ENCODE measurements around the gene SLC50A1. TPM values are rescaled to one million over a fixed set of nuclear protein-coding genes. Genes with fewer than 3 reads are reported as not detected.

Gene SLC50A1
- total RNA-seq, 1 experiment from 2014 or later = 67.6 TPM

- intact Hi-C loops (cut with micrococcal nuclease; ENCODE audit: unreplicated experiment) = no loop called here
- TF ChIP-seq EZH2 (IDR thresholded peaks at IDR 0.05; ENCODE audit: low read depth) (no peak), CTCF (conservative IDR thresholded peaks at IDR 0.05) (no peak)
- Histone ChIP-seq H3K27me3 (ENCODE audit: insufficient read depth, low read depth) (no peaks in the 10 kb centered on the region), H3K79me2 (ENCODE audit: low read depth) (peaks cover 17% of the 10 kb centered on the region), H3K4me1 (replicated peaks; ENCODE audit: insufficient read depth) (peaks cover 21% of the 10 kb centered on the region), H3K9me2 (ENCODE audit: insufficient read depth) (no peaks in the 10 kb centered on the region), H3K9me3 (ENCODE audit: insufficient read depth, low read depth) (no peaks in the 10 kb centered on the region), H3F3A (ENCODE audit: insufficient read depth, low read depth) (peaks cover 14% of the 10 kb centered on the region; the same call in 1 of the 2 replicates), H3K36me3 (ENCODE audit: low read depth) (no peaks in the 10 kb centered on the region; the same call in 1 of the 2 replicates), H2AFZ (no peak overlapping the region), H4K20me1 (ENCODE audit: insufficient read depth) (0 out of 2 replicates have a peak, but pooled peaks cover 5% of the 10 kb centered on the region), H3K4me2 (no peak overlapping the region), H3K27ac (no peak overlapping the region), H3K4me3 (no peak overlapping the region)
- ChIA-PET CTCF (interaction anchor here (0.7 kb wide), 2 partner anchors 74 to 78 kb away, joined by 3 read pairs; no protein-coding TSS in a partner anchor), POLR2A (ENCODE audit: unreplicated experiment) (no interaction called here)
- no TSS peak for BruUV-seq (replicated peaks)
- no peak for DNase-seq
Observed at GRCh38 chr1:155169541-155169940, 33.9 kb downstream of the SLC50A1 start.

- H3K79me2 ChIP-seq (ENCODE audit: low read depth) = peaks cover 17% of the 10 kb centered on the region
- H3K36me3 ChIP-seq (ENCODE audit: low read depth) = no peaks in the 10 kb centered on the region; the same call in 1 of the 2 replicates
- H3F3A ChIP-seq (ENCODE audit: insufficient read depth, low read depth) = peaks cover 14% of the 10 kb centered on the region; the same call in 1 of the 2 replicates
- no peak overlapping the region for H2AFZ ChIP-seq
- no peak overlapping the region for H3K27ac ChIP-seq
- DNase-seq = no peak
- ChIA-PET POLR2A (ENCODE audit: unreplicated experiment) (no interaction called here), CTCF (no interaction called here)
- intact Hi-C loops (cut with micrococcal nuclease; ENCODE audit: unreplicated experiment) = no loop called here
- no peaks in the 10 kb centered on the region for H3K9me2 ChIP-seq (ENCODE audit: insufficient read depth)
- H3K4me2 ChIP-seq = no peak overlapping the region
- H3K4me3 ChIP-seq = no peak overlapping the region
- BruUV-seq (replicated peaks) = TSS peak; percentile 3
- H3K27me3 ChIP-seq (ENCODE audit: insufficient read depth, low read depth) = no peaks in the 10 kb centered on the region
- no peaks in the 10 kb centered on the region for H3K9me3 ChIP-seq (ENCODE audit: insufficient read depth, low read depth)
- peaks cover 21% of the 10 kb centered on the region for H3K4me1 ChIP-seq (replicated peaks; ENCODE audit: insufficient read depth)
- no peak for TF ChIP-seq EZH2 (IDR thresholded peaks at IDR 0.05; ENCODE audit: low read depth)
- H4K20me1 ChIP-seq (ENCODE audit: insufficient read depth) = 0 out of 2 replicates have a peak, but pooled peaks cover 5% of the 10 kb centered on the region
Observed at GRCh38 chr1:155170101-155170785, 34.6 kb downstream of the SLC50A1 start.

- ChIA-PET CTCF (interaction anchor here (0.7 kb wide), 1 partner anchor 81 kb away, joined by 5 read pairs; no protein-coding TSS in a partner anchor), POLR2A (ENCODE audit: unreplicated experiment) (no interaction called here)
- Histone ChIP-seq H3K9me2 (ENCODE audit: insufficient read depth) (no peaks in the 10 kb centered on the region), H2AFZ (no peak overlapping the region), H3K36me3 (ENCODE audit: low read depth) (no peaks in the 10 kb centered on the region; the same call in 1 of the 2 replicates), H3F3A (ENCODE audit: insufficient read depth, low read depth) (peaks cover 18% of the 10 kb centered on the region; the same call in 1 of the 2 replicates), H3K4me3 (no peak overlapping the region), H3K4me2 (no peak overlapping the region), H4K20me1 (ENCODE audit: insufficient read depth) (0 out of 2 replicates have a peak, but pooled peaks cover 5% of the 10 kb centered on the region), H3K4me1 (replicated peaks; ENCODE audit: insufficient read depth) (peaks cover 21% of the 10 kb centered on the region), H3K9me3 (ENCODE audit: insufficient read depth, low read depth) (no peaks in the 10 kb centered on the region), H3K79me2 (ENCODE audit: low read depth) (peaks cover 17% of the 10 kb centered on the region), H3K27ac (no peak overlapping the region), H3K27me3 (ENCODE audit: insufficient read depth, low read depth) (no peaks in the 10 kb centered on the region)
- no TSS peak for BruUV-seq (replicated peaks)
- intact Hi-C loops (cut with micrococcal nuclease; ENCODE audit: unreplicated experiment) = no loop called here
- no peak for TF ChIP-seq EZH2 (IDR thresholded peaks at IDR 0.05; ENCODE audit: low read depth)
- no peak for TF ChIP-seq CTCF (conservative IDR thresholded peaks at IDR 0.05)
- DNase-seq = no peak
Observed at GRCh38 chr1:155170806-155171205, 35.2 kb downstream of the SLC50A1 start.

Data from PC-9 (cell line).